SK-N-SH (cell line): ENCODE measurements around the gene SLC3A2.

Experiments used
- CTCF ChIP-seq: fragments of 200-600 bp; sonication (generic); IDR thresholded peaks from 2 replicates; pipeline ENCODE4 v1.6.1; 2017; ENCODE audit warnings: antibody characterized with exemption, mild to moderate bottlenecking, moderate library complexity
- EZH2phosphoT487 ChIP-seq: fragments of 200-600 bp; sonication (generic); IDR thresholded peaks from 2 replicates; pipeline ENCODE4 v1.6.1; 2017; ENCODE audit warnings: low read depth, mixed run types, mild to moderate bottlenecking, antibody characterized with exemption, moderate library complexity, borderline replicate concordance
- FOXJ3 ChIP-seq: sonication (generic); formaldehyde crosslinking; IDR thresholded peaks from 2 replicates; pipeline ENCODE4 v1.5.1; 2020; ENCODE audit warnings: mild to moderate bottlenecking, missing genetic modification reagents
- GABPA ChIP-seq: IDR thresholded peaks from 2 replicates; pipeline ENCODE4 v1.4.0; 2012; ENCODE audit warnings: low read depth, mild to moderate bottlenecking
- POLR2AphosphoS5 ChIP-seq: IDR thresholded peaks from 2 replicates; pipeline ENCODE4 v1.6.1; 2012; ENCODE audit warnings: low read depth, low read length
- SMC3 ChIP-seq: IDR thresholded peaks from 2 replicates; pipeline ENCODE4 v1.6.1; 2012; ENCODE audit warnings: low read depth, low read length, improper control_type of control experiment
- USF2 ChIP-seq: fragments of 150-350 bp; IDR thresholded peaks from 2 replicates; pipeline ENCODE4 v1.6.1; 2017; ENCODE audit warnings: antibody characterized with exemption, low read length, low read depth, borderline replicate concordance

- no peak for TF ChIP-seq CTCF
- TF ChIP-seq GABPA: no peak
- TF ChIP-seq POLR2AphosphoS5: no peak
- TF ChIP-seq EZH2phosphoT487: no peak
- no peak for TF ChIP-seq FOXJ3 (CRISPR knock-in tag)
- no peak for TF ChIP-seq SMC3
- TF ChIP-seq USF2: no peak
These were observed 5.8 kb upstream of the SLC3A2 start for GRCh38 chr11:62874851-62875250.
